ENCODE measurements around the gene CCL3.

CCL3 gene

DNA sequence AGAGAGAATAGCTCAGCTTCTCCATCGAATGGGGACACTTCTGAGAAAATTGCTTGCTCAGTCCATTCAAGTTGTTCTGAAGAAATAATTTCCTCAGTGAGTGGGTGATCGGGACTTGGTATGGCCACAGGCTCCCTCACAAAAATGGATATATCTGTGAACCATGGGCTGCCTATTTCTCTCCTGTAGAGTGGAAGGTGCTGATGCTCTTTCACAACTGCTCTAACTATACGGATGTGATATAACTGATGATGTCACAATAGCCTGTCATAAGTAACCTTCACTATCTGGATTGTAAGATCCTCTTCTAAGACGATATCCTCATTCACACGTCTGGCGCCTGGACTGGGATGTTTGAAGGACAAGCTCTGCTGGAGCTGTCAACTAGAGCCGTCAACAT is 30.5 kb downstream of the CCL3 start:
- TF ChIP-seq, protein P1, sequence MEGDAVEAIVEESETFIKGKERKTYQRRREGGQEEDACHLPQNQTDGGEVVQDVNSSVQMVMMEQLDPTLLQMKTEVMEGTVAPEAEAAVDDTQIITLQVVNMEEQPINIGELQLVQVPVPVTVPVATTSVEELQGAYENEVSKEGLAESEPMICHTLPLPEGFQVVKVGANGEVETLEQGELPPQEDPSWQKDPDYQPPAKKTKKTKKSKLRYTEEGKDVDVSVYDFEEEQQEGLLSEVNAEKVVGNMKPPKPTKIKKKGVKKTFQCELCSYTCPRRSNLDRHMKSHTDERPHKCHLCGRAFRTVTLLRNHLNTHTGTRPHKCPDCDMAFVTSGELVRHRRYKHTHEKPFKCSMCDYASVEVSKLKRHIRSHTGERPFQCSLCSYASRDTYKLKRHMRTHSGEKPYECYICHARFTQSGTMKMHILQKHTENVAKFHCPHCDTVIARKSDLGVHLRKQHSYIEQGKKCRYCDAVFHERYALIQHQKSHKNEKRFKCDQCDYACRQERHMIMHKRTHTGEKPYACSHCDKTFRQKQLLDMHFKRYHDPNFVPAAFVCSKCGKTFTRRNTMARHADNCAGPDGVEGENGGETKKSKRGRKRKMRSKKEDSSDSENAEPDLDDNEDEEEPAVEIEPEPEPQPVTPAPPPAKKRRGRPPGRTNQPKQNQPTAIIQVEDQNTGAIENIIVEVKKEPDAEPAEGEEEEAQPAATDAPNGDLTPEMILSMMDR (IDR thresholded peaks at IDR 0.05) = no peak

GRCh38 chr17:36057911-36058310 is 32.0 kb downstream of the CCL3 start:
- TF ChIP-seq, protein P1 (IDR thresholded peaks at IDR 0.05) = no peak

GRCh38 chr17:36055921-36056520 is 33.9 kb downstream of the CCL3 start:
- TF ChIP-seq, protein P1 (IDR thresholded peaks at IDR 0.05) = no peak

- TF ChIP-seq, protein P1 (IDR thresholded peaks at IDR 0.05) = no peak
These were observed 34.8 kb downstream of the CCL3 start for GRCh38 chr17:36055171-36055570.

- TF ChIP-seq, protein P1 (IDR thresholded peaks at IDR 0.05) = no peak
These were observed 40.3 kb downstream of the CCL3 start for GRCh38 chr17:36049643-36050042.

DNA sequence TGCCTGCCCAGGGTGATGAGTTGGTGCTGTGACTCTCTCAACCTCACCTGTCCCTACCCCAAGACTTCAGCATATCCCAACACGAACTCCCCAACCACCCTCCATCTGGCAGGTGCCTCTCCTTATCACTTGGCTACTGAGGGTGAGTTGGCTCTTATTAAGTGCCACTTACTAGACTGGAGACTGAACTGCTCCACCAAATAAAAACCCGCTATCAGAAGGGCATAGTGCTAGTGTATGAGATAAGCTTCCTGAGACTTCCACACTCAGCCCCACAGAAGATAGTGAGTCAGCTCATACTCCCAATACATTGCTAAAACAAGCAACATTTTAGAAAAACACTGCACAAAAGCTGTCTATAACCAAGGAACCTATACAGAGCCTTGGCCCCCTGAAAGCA is 41.9 kb downstream of the CCL3 start:
- TF ChIP-seq, protein P1 (IDR thresholded peaks at IDR 0.05) = no peak
